H9 (cell line): Measurements from ENCODE around the gene PDZD8. TPM values are rescaled to one million over a fixed set of nuclear protein-coding genes. Genes with fewer than 3 reads are reported as not detected.

Source experiments
- DNase-seq: peaks from one replicate; pipeline ENCODE4 v3.0.0-alpha.2; 2017
- H2AFZ ChIP-seq: one replicate; pipeline ENCODE4 v1.6.1; 2013; ENCODE audit warnings: mild to moderate bottlenecking, low read length, control low read depth, moderate library complexity
- H2AK5ac ChIP-seq: 2 replicates; pipeline ENCODE4 v1.6.1; 2013; ENCODE audit warnings: low read length, control low read depth, mixed read lengths; ENCODE audit not compliant: insufficient read length
- H2BK120ac ChIP-seq: one replicate; pipeline ENCODE4 v1.6.1; 2013; ENCODE audit warnings: low read depth, mild to moderate bottlenecking, low read length, control low read depth, inconsistent platforms; ENCODE audit not compliant: poor library complexity, severe bottlenecking
- H2BK12ac ChIP-seq: 2 replicates; pipeline ENCODE4 v1.6.1; 2013; ENCODE audit warnings: low read length, control low read depth, mixed read lengths, low read depth; ENCODE audit not compliant: insufficient read length
- H2BK15ac ChIP-seq: 2 replicates; pipeline ENCODE4 v1.6.1; 2013; ENCODE audit warnings: low read depth, low read length, control low read depth
- H2BK20ac ChIP-seq: one replicate; pipeline ENCODE4 v1.6.1; 2013; ENCODE audit warnings: low read depth, mild to moderate bottlenecking, low read length, control low read depth, inconsistent platforms; ENCODE audit not compliant: poor library complexity, severe bottlenecking
- H2BK5ac ChIP-seq: 2 replicates; pipeline ENCODE4 v1.6.1; 2013; ENCODE audit warnings: low read length, control low read depth, mixed read lengths; ENCODE audit not compliant: insufficient read length
- H3K14ac ChIP-seq: 2 replicates; pipeline ENCODE4 v1.6.1; 2013; ENCODE audit warnings: low read length, control low read depth; ENCODE audit not compliant: insufficient read depth
- H3K18ac ChIP-seq: 2 replicates; pipeline ENCODE4 v1.6.1; 2013; ENCODE audit warnings: low read depth, mild to moderate bottlenecking, mixed read lengths, low read length, control low read depth; ENCODE audit not compliant: insufficient read length
- H3K23ac ChIP-seq: 2 replicates; pipeline ENCODE4 v1.6.1; 2013; ENCODE audit warnings: low read length, control low read depth, mixed read lengths, low read depth; ENCODE audit not compliant: insufficient read length
- H3K23me2 ChIP-seq: 2 replicates; pipeline ENCODE4 v1.6.1; 2013; ENCODE audit warnings: low read depth, mild to moderate bottlenecking, mixed read lengths, low read length, control low read depth; ENCODE audit not compliant: insufficient read length, poor library complexity, severe bottlenecking
- H3K27ac ChIP-seq: 2 replicates; pipeline ENCODE4 v1.5.1; 2013; ENCODE audit warnings: low read length, control low read depth, mixed read lengths, low read depth; ENCODE audit not compliant: insufficient read length
- H3K27me3 ChIP-seq: 2 replicates; pipeline ENCODE4 v1.6.1; 2013; ENCODE audit warnings: low read length, control low read depth, inconsistent platforms; ENCODE audit not compliant: insufficient read depth
- H3K4ac ChIP-seq: 2 replicates; pipeline ENCODE4 v1.6.1; 2013; ENCODE audit warnings: low read depth, mild to moderate bottlenecking, control low read depth, inconsistent platforms, low read length, moderate library complexity
- H3K4me1 ChIP-seq: 2 replicates; pipeline ENCODE4 v1.6.1; 2013; ENCODE audit warnings: low read length, control low read depth, inconsistent platforms; ENCODE audit not compliant: insufficient read depth
- H3K4me2 ChIP-seq: 2 replicates; pipeline ENCODE4 v1.6.1; 2013; ENCODE audit warnings: low read length, control low read depth, mixed read lengths; ENCODE audit not compliant: insufficient read length, insufficient read depth
- H3K56ac ChIP-seq: 2 replicates; pipeline ENCODE4 v1.6.1; 2013; ENCODE audit warnings: low read depth, mild to moderate bottlenecking, mixed read lengths, low read length, control low read depth; ENCODE audit not compliant: insufficient read length
- H3K79me1 ChIP-seq: 2 replicates; pipeline ENCODE4 v1.6.1; 2013; ENCODE audit warnings: low read depth, mild to moderate bottlenecking, moderate library complexity, low read length, control low read depth, inconsistent platforms; ENCODE audit not compliant: insufficient read depth, poor library complexity, severe bottlenecking
- H3K79me2 ChIP-seq: 2 replicates; pipeline ENCODE4 v1.6.1; 2013; ENCODE audit warnings: low read length, control low read depth, inconsistent platforms; ENCODE audit not compliant: insufficient read depth
- H3K9ac ChIP-seq: 2 replicates; pipeline ENCODE4 v1.6.1; 2013; ENCODE audit warnings: low read length, control low read depth, mixed read lengths; ENCODE audit not compliant: insufficient read length; ENCODE audit errors: extremely low read depth
- H3K9me3 ChIP-seq: one replicate; pipeline ENCODE4 v1.6.1; 2013; ENCODE audit warnings: low read depth, low read length, inconsistent platforms; ENCODE audit not compliant: control insufficient read depth
- H3T11ph ChIP-seq: one replicate; pipeline ENCODE4 v1.6.1; 2013; ENCODE audit warnings: mild to moderate bottlenecking, low read length, control low read depth, inconsistent platforms
- H4K20me1 ChIP-seq: one replicate; pipeline ENCODE4 v1.6.1; 2013; ENCODE audit not compliant: control insufficient read depth, insufficient read length, insufficient read depth
- H4K5ac ChIP-seq: 2 replicates; pipeline ENCODE4 v1.6.1; 2013; ENCODE audit warnings: low read depth, mild to moderate bottlenecking, mixed read lengths, low read length, control low read depth; ENCODE audit not compliant: insufficient read length
- H4K8ac ChIP-seq: replicated peaks from 2 replicates; pipeline ENCODE4 v1.6.1; 2013; ENCODE audit warnings: low read length, control low read depth, mixed read lengths, low read depth; ENCODE audit not compliant: insufficient read length
- H4K91ac ChIP-seq: 2 replicates; pipeline ENCODE4 v1.6.1; 2013; ENCODE audit warnings: low read depth, mild to moderate bottlenecking, moderate library complexity, mixed read lengths, low read length, control low read depth; ENCODE audit not compliant: insufficient read length
- H3K27ac Mint-ChIP-seq, 3 experiments: 2 replicates in 2 of 3; 3 replicates in 1 of 3; pipeline ENCODE4 v1.8.0; 2020 to 2021; ENCODE audit warnings: mixed read lengths in 3 of 3, mild to moderate bottlenecking in 1 of 3, moderate library complexity in 1 of 3
- H3K27me3 Mint-ChIP-seq: 2 replicates; pipeline ENCODE4 v1.8.0; 2021; ENCODE audit warnings: low read depth, mild to moderate bottlenecking, moderate library complexity, mixed read lengths
- H3K36me3 Mint-ChIP-seq, 3 experiments: 2 replicates in 2 of 3; 3 replicates in 1 of 3; pipeline ENCODE4 v1.8.0; 2020 to 2021; ENCODE audit warnings: low read depth in 3 of 3, mixed read lengths in 3 of 3; ENCODE audit not compliant: insufficient read depth in 1 of 3
- H3K4me1 Mint-ChIP-seq, 2 experiments: 2 replicates each; pipeline ENCODE4 v1.8.0; 2020; ENCODE audit warnings: mixed read lengths in 2 of 2
- H3K4me3 Mint-ChIP-seq, 2 experiments: 2 replicates in 1 of 2; 3 replicates in 1 of 2; pipeline ENCODE4 v1.8.0; 2020 to 2021; ENCODE audit warnings: mild to moderate bottlenecking in 2 of 2, mixed read lengths in 2 of 2, moderate library complexity in 1 of 2
- H3K9me3 Mint-ChIP-seq, 2 experiments: 2 replicates in 1 of 2; 3 replicates in 1 of 2; pipeline ENCODE4 v1.8.0; 2020; ENCODE audit warnings: mild to moderate bottlenecking in 2 of 2, mixed read lengths in 2 of 2, moderate library complexity in 1 of 2
- WGBS: extraction: QIAGEN DNeasy Blood & Tissue Kit; methylation state at CpG from one replicate; pipeline ENCODE4 v1.1.7; 2013; ENCODE audit warnings: missing lambda C conversion rate, low lambda C conversion rate, mixed read lengths; ENCODE audit not compliant: insufficient read length; ENCODE audit errors: extremely low coverage; 5-methylcytosine and 5-hydroxymethylcytosine counted together
- total RNA-seq: library from RNA; stranded (reverse); gene quantifications from 2 replicates; pipeline ENCODE4 v1.2.1, GENCODE V29; 2021
- TF ChIP-seq, protein P1 (sequence below): fragments of 200-600 bp; sonication (generic); conservative IDR thresholded peaks from 3 replicates; pipeline ENCODE4 v1.8.0; 2021; ENCODE audit warnings: antibody characterized with exemption, mild to moderate bottlenecking

PDZD8 gene
- total RNA-seq, 1 experiment from 2014 or later: 38.2 TPM

DNA sequence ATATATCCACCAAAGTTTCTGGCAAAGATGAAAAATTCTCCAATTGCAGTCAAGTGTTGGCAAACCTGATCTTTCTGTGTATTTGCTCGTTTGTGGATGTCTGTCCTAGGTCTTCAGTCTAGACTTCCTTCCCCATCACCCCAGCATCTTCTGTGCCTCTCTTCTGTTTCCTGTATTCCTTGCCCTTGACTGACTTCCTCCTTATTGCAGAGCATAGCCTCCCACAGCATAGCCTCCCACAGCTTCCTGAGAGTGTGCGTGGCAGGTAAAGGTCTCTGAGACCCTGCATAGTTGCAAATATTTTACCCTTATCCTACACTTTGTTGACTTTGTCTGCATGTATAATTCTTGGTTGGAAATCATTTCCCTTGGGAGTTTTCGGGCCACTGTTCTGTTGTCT lies 116.0 kb downstream of the PDZD8 start:
- H3T11ph ChIP-seq: no peak overlapping the region
- H3K27ac ChIP-seq: no peak overlapping the region
- H3K4me2 ChIP-seq: no peak overlapping the region
- H3K9me3 ChIP-seq: no peaks in the 10 kb centered on the region
- TF ChIP-seq, protein P1, sequence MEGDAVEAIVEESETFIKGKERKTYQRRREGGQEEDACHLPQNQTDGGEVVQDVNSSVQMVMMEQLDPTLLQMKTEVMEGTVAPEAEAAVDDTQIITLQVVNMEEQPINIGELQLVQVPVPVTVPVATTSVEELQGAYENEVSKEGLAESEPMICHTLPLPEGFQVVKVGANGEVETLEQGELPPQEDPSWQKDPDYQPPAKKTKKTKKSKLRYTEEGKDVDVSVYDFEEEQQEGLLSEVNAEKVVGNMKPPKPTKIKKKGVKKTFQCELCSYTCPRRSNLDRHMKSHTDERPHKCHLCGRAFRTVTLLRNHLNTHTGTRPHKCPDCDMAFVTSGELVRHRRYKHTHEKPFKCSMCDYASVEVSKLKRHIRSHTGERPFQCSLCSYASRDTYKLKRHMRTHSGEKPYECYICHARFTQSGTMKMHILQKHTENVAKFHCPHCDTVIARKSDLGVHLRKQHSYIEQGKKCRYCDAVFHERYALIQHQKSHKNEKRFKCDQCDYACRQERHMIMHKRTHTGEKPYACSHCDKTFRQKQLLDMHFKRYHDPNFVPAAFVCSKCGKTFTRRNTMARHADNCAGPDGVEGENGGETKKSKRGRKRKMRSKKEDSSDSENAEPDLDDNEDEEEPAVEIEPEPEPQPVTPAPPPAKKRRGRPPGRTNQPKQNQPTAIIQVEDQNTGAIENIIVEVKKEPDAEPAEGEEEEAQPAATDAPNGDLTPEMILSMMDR: no peak
- H3K79me2 ChIP-seq: no peaks in the 10 kb centered on the region
- H2AK5ac ChIP-seq: no peak overlapping the region
- no peak overlapping the region for H3K4me3 Mint-ChIP-seq
- no peak overlapping the region for H2BK15ac ChIP-seq
- peaks cover 7% of the 10 kb centered on the region; the same call in 1 of the 2 replicates for H3K4me1 ChIP-seq
- no peaks in the 10 kb centered on the region; the same call in 1 of the 2 replicates for H3K27me3 Mint-ChIP-seq
- no peaks in the 10 kb centered on the region for H3K9me3 Mint-ChIP-seq
- H2BK20ac ChIP-seq: no peak overlapping the region
- no peak for DNase-seq
- H4K5ac ChIP-seq: no peak overlapping the region
- no peaks in the 10 kb centered on the region for H4K20me1 ChIP-seq
- H3K36me3 Mint-ChIP-seq: no peaks in the 10 kb centered on the region; a peak in 1 of 7 replicates
- no peaks in the 10 kb centered on the region for H3K79me1 ChIP-seq
- no peak overlapping the region for H3K23ac ChIP-seq
- H2BK120ac ChIP-seq: no peak overlapping the region
- no peaks in the 10 kb centered on the region for H3K27me3 ChIP-seq
- H2AFZ ChIP-seq: no peak overlapping the region
- H2BK5ac ChIP-seq: no peak overlapping the region
- H3K4me1 Mint-ChIP-seq: peaks cover 13 to 21% of the 10 kb centered on the region in 2 experiments
- H3K4ac ChIP-seq: no peak overlapping the region
- H3K27ac Mint-ChIP-seq: no peak overlapping the region; a peak in 1 of 7 replicates
- WGBS: no CpG with 5 or more reads among the region's 3 CpGs
- no peaks in the 10 kb centered on the region for H3K23me2 ChIP-seq
- H4K8ac ChIP-seq: no peak overlapping the region
- H4K91ac ChIP-seq: no peak overlapping the region
- no peak overlapping the region for H3K56ac ChIP-seq
- H2BK12ac ChIP-seq: no peak overlapping the region
- H3K14ac ChIP-seq: no peak overlapping the region
- H3K18ac ChIP-seq: no peak overlapping the region
- H3K9ac ChIP-seq: no peak overlapping the region
